ENCODE results near the gene SPINDOC. TPM values are rescaled to one million over a fixed set of nuclear protein-coding genes. Genes with fewer than 3 reads are reported as not detected.

Gene SPINDOC
- polyA plus RNA-seq, 1 experiment, result 24.4 TPM

GRCh38 chr11:63874511-63874910, 61.3 kb downstream of the SPINDOC start:
- no peaks in the 10 kb centered on the region for H3K27me3 ChIP-seq (ENCODE audit: control insufficient read depth, insufficient read depth, low read length)

GRCh38 chr11:63875506-63876065, 62.3 kb downstream of the SPINDOC start:
- ChIA-PET CTCF (interaction anchor here (0.5 to 2.6 kb wide), 5 partner anchors 12 to 72 kb away, joined by 3 to 11 read pairs (median 3); partner anchors contain the start of gene MARK2), POLR2A (no interaction called here)
- Histone ChIP-seq H3K36me3 (ENCODE audit: control insufficient read depth, insufficient read depth, low read length) (no peaks in the 10 kb centered on the region), H3K27me3 (ENCODE audit: control insufficient read depth, insufficient read depth, low read length) (no peaks in the 10 kb centered on the region), H3K4me3 (ENCODE audit: low read depth, low read length) (no peak overlapping the region)
- no peak for TF ChIP-seq CTCF (IDR thresholded peaks at IDR 0.05; ENCODE audit: insufficient read depth, low read depth, low read length)
- no peak for DNase-seq (ENCODE audit: low read depth)

More at GRCh38 chr11:63874511-63874910, 61.3 kb downstream of the SPINDOC start:
- POLR2A ChIA-PET, result no interaction called here
- CTCF ChIA-PET, result no interaction called here
- no peaks in the 10 kb centered on the region for H3K36me3 ChIP-seq (ENCODE audit: control insufficient read depth, insufficient read depth, low read length)
- DNase-seq (ENCODE audit: low read depth), result no peak
- no peak for TF ChIP-seq CTCF (IDR thresholded peaks at IDR 0.05; ENCODE audit: insufficient read depth, low read depth, low read length)
- no peak overlapping the region for H3K4me3 ChIP-seq (ENCODE audit: low read depth, low read length)

- no peak for TF ChIP-seq CTCF (IDR thresholded peaks at IDR 0.05; ENCODE audit: insufficient read depth, low read depth, low read length)
- no peak for DNase-seq (ENCODE audit: low read depth)
- Histone ChIP-seq H3K27me3 (ENCODE audit: control insufficient read depth, insufficient read depth, low read length) (no peaks in the 10 kb centered on the region), H3K4me3 (ENCODE audit: low read depth, low read length) (no peak overlapping the region), H3K36me3 (ENCODE audit: control insufficient read depth, insufficient read depth, low read length) (no peaks in the 10 kb centered on the region)
- POLR2A ChIA-PET, result interaction anchor here (0.6 kb wide), 1 partner anchor 216 kb away, joined by 3 read pairs; no protein-coding TSS in a partner anchor
- CTCF ChIA-PET, result interaction anchor here (0.7 to 2.6 kb wide), 3 partner anchors 30 to 108 kb away, joined by 3 to 11 read pairs (median 3); partner anchors contain the start of genes MARK2 and ZFTA
Measured at GRCh38 chr11:63876616-63877015, 63.4 kb downstream of the SPINDOC start.

Small RNA genes lying within 50 kb of the gene (small RNA-seq; reads per million reads assigned to genes)
- not detected for gene AP006289.1 (ENCODE audit: insufficient read length, low read depth, low replicate concordance)
- not detected for gene RN7SL596P (ENCODE audit: insufficient read length, low read depth, low replicate concordance)

Other genes with a start within 250 kb of the SPINDOC start
- gene PLAAT3, start 199.0 kb upstream of the SPINDOC start, polyA plus RNA-seq (2011; rRNA removed), result 12.5 and 17.6 TPM in 2 replicates
- gene ATL3, start 142.1 kb upstream of the SPINDOC start, polyA plus RNA-seq (2011; rRNA removed), result 36.1 and 64.8 TPM in 2 replicates
- 91.4 and 164 TPM in 2 replicates for gene RTN3, start 132.0 kb upstream of the SPINDOC start, polyA plus RNA-seq (2011; rRNA removed)
- 4.7 and 5.8 TPM in 2 replicates for gene ZFTA, start 44.7 kb upstream of the SPINDOC start, polyA plus RNA-seq (2011; rRNA removed)
- gene MARK2, start 25.7 kb downstream of the SPINDOC start, polyA plus RNA-seq (2011; rRNA removed), result 11.1 and 13.8 TPM in 2 replicates
- gene RCOR2, start 103.7 kb downstream of the SPINDOC start, polyA plus RNA-seq (2011; rRNA removed), result 1.6 and 2.5 TPM in 2 replicates
- gene NAA40, start 125.5 kb downstream of the SPINDOC start, polyA plus RNA-seq (2011; rRNA removed), result 10.8 and 16.1 TPM in 2 replicates
- gene COX8A, start 161.2 kb downstream of the SPINDOC start, polyA plus RNA-seq (2011; rRNA removed), result 359 and 527 TPM in 2 replicates
- 108 and 143 TPM in 2 replicates for gene OTUB1, start 173.0 kb downstream of the SPINDOC start, polyA plus RNA-seq (2011; rRNA removed)
- 0.32 and 0.42 TPM in 2 replicates for gene FLRT1, start 222.5 kb downstream of the SPINDOC start, polyA plus RNA-seq (2011; rRNA removed)